ENCODE measurements around the gene TCERG1L.

TCERG1L gene

DNA sequence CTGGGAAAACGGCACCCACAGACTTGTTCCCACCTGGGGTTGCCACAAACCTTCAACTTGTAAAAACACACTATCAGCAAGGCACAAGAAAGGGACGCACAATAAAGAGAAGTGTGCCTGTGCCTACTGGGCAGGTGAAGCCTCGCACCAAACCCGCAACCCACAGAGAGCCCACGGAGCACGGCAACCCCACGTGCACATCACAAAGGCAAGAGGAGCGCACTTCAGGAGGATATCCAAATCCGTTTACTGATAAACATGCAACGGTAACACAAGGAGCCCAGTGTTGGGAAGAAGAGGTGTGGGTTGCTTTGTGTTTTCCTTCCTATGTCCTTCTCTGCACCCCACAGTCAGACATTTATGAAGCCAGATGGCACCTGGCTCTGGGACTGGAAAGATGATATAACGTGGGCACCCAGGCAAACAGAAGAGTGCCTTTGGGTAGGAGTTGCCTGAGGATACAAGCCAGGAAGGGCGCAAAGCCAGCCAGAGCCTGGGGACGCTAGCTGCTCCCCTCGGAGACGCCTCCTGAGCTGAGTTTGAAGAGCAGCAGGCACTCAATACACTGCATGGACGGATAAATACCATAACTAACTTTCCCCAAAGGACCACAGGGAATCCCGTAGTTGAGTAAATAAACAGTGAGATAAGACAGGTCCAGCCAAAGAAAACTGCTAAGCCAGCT, 41.6 kb downstream of the TCERG1L start:
- peak; percentile 42 for DNase-seq

DNA sequence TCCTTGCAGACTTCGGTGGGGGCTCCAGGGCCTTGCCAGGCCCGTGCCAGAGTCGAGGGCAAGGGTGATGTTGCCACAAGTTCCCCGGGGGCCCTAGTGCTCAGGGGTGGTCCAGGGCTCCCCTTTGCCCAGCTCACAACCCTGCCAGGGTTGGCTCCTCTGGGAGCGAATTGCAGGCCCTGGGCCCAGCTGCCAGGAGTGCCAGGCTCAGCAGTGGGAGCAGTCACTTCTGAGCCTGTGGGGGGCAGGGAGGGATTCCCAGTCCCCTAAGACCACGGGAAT, 43.8 kb downstream of the TCERG1L start:
- DNase-seq = no peak

DNA sequence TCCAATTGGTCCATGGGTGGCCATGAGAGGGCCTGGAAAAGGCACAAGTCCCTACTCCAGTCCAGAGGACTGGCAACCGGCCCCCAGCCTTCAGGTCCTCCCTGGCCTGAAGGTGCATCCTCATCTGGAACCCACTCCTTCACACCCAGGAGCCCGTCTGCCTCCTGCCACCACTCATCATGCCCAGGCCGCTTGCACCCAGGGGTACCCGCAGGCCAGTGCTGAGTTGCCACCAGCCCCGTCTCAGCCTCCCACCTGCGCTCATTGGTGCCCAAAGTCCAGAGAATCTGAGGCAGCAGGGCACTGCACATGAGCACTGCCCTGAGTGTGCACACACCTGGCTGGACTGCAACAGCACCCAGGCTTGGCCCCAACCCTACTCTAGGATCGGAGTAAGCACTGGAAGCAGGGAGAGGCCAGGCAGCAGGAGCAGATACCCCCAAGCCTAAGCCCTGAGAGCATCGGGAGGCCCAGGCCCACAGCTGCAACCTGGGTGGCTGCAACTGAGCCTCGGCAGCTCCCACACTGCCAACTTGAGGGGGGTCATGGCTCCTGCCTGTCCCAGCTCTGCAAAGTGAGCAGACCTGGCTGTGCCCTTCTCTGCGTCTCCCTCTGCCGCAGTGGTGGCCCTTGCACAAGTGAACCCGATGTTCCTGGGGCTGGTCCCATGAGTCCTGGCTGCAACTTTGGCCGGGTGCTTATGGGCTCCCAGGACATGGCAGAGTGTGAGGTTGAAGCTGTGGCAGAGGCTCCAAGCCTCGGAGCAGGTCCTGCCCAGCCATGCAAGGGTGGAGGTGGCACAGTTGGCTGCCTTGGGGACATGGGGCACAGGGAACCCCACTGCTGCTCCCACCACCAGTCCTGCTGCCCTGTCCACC, 44.3 kb downstream of the TCERG1L start:
- no peak for DNase-seq

DNA sequence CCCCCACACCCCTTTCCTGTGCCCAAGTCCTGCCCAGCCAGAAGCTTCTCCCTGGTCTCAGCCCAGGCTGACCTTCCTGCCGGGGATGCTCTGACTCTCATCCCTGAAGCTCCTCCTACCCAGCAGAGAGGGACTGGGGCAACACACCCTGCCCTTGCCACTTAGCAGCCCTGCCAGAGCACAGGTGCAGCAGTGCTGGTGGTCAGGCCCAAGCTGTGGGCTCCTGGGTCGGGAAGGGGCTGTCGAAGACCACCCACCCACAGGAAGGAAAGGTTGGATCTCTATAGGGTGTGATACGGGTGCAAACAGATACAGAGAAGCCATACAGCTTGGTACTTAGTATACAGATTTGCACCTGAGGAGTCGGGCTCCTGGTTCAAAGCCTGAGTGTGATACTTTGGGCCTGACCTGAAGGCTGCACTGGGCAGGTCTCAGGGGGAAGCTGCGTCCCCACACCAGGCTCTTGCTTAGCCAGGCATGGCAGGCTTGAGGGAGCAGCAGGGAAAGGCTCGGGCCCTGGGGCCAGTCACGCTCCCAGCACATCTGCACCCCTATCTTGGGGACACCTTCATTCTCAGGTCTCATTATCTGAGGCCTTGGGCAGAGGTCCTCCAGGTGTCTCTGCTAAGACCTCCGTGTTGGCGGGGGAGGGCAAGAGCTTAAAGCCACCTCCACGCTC, 47.3 kb downstream of the TCERG1L start:
- no peak for DNase-seq

DNA sequence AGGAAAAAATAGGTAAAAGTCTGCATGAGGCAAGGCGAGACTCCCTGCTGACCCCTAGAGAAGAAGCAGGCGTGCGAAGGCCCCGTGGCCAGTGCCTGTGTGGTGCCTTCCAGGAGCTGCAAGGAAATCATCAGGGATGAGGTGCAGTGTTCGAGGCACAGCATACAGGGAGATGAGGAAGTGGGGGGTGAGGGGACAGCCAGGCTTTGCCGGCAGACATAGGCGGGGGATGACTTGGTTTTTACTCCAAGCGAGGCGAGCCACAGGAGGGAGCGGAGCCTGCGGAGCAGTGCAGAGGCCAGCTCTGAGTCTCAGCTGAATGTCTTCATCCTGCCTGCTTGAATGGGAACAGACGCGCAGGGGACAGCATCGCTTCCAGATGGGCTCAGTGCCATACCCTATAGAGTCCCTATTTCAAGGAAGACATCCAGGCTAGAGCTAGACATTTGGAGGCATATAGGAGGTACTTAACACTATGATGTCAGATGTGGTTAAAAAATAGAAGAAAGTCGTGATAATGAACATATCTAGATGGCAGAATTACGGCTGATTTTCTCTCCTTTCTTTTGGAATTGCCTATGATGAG, 49.5 kb downstream of the TCERG1L start:
- DNase-seq = no peak

DNA sequence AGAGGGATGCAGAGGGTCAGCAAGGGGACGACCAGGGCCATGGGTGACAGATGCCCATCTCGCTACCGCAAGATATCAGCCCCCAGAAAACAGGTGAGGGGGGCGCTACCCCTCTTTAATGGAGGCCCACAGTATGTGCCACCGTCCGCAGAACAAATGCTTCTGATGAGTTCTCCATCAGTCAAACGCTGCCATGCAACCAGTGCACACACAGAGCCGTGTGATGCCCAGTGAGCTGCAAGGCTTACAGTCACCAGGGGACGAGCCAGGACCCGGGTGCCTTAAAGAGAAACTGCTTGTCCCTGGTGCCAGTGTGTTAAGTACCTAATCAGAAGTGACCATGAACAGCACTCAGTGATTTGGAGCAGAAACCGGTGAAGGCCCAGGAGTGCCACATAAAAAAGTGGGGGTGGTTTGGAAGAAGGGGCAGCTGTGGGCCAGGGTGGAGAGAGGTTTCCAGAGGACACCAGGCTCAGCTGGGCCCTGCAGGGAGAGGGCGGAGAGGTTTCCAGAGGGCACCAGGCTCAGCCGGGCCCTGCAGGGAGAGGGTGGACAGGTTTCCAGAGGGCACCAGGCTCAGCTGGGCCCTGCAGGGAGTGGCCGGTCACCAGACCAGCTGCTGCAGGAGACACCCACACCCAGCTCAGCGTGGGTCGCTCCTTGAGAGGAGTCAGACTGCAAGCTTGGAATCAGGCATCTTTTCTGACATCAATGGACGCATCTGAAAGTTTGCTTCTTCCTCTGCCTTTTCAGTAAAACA, 50.9 kb downstream of the TCERG1L start:
- DNase-seq = no peak

DNA sequence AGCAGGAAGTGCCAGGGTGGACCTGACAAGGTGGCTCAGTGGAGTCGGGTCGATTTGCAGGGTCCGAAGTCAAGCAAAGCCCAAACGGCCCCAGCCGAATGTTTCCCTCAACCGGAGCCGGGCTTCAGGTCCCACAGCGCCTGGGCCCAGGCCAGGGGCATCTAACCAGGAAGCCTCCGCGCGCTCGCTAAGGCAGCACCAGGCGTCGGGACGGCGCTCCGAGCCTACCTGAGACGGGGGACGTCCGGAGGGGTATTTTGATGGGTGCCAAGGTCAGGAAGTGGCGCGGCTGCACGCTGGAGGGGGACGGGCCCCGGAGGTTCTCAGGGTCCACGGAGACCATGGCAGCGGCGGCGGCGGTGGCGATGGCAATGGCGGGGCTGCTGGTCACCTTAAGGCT, 51.5 kb downstream of the TCERG1L start:
- DNase-seq = no peak

DNA sequence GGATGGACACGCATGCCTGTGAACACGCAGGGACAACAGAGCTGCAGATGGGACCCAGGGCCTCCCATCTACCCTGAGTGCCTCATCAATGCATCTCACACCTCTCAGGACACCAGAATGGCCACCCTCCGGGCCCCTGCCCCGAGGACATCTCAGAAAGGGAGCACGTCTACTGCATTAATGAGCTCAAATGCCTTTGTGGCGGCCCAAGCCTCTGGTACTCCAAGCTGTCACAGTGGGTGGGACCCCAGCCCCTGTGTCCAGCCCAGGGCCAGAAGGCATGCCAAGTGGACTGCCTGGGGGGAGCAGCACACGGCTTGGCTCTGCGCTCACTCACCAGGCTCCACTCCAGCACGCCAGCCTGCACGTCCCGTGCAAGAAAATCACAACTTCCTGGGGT, 52.0 kb downstream of the TCERG1L start:
- DNase-seq = no peak

DNA sequence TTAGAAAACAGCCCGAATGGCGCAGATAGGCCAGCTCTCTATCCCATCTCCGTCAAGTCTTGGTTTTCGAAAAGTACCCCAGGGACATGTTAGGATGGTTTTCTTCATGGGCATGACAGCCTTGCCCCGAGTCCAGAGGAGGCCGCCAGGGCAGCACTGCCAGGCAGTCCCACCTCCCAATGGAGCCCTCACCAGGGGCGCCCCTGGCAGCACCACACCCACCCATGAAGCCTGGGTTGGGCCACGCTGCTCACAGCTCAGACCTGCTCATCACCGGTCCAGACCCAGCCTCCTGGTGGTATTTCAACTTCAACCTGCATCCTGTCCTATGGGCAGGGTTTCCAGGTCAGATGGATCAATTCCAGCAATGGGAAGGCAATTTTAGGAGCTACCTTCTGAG, 53.3 kb downstream of the TCERG1L start:
- no peak for DNase-seq

DNA sequence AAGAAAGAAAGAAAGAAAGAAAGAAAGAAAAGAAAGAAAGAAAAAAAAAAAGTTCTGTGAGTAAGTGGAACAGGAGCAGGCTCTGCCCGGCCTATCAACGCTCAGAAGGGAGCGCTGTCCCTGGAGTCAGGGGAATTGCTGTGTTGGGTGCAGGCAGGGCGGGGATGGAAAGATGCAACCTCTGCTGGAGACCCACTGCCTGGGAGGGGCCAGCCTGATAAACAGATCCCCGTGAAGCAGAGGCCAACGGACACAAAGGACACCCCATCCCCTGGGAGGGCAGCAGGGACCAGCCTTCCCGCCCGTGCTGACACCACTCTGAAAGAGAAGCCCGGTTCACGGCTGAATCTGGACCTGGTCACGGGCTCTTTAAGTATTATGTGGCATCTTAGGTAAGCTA, 54.5 kb downstream of the TCERG1L start:
- no peak for DNase-seq

DNA sequence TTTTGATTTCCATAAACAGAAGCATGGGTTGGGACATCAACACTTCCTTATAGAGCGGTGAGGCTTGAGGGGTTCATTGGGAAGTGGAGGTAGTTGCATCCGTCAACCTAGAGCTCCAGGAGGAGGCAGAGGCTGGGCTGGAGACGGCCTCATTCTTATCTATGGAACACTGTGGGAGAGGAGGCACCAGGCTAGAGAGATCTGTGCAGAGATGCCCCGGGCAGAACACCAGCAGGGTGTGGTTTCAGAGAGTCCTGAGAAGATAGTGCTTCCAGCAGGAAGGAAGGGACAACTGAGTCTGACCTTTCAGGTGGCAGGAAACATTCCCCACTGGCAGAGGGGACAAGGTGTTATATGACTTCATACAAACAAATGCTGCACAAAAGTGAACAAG, 56.7 kb downstream of the TCERG1L start:
- no peak for DNase-seq

DNA sequence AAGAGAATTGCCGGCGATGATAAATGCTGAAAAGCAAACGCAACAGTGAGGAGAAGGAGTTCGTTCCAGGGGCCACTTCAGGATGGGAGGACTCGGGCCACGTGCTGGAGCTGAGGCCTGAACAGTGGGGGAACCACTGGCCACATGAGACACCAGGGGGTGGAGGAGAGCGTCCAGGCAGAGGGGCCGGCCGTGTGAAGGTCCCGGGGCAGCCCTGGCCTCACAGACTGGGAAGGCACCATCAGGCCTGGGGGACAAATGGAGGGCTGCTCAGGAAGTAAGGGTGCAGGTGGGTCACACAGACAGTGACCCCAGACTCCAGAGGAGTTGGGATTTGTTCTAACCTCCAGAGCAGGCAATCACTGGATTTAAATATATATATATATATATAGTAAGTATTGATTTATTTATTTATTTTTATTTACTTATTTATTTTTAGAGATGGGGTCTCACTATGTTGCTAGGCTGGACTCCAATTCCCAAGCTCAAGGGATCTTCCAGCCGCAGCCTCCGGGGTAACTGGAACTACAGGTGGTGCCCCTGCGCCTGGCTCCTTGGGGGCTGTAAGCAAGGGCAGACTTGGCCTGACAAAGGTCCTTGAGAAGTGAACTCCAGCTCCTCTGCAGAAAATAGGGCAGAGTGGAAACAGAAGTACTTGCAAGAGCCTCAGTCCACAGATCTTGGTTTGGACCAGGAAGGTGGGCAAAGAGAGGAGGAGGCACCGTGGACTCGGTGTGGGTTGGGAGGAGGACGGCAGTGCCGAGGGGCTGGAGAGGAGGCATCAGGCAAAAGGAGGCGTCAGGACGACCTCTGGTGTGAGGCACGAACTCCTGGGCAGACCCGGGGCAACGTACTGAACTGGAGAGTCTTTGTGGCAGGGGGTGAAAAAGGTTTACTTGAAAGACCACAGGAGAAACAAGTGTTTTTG, 57.3 kb downstream of the TCERG1L start:
- no peak for DNase-seq

DNA sequence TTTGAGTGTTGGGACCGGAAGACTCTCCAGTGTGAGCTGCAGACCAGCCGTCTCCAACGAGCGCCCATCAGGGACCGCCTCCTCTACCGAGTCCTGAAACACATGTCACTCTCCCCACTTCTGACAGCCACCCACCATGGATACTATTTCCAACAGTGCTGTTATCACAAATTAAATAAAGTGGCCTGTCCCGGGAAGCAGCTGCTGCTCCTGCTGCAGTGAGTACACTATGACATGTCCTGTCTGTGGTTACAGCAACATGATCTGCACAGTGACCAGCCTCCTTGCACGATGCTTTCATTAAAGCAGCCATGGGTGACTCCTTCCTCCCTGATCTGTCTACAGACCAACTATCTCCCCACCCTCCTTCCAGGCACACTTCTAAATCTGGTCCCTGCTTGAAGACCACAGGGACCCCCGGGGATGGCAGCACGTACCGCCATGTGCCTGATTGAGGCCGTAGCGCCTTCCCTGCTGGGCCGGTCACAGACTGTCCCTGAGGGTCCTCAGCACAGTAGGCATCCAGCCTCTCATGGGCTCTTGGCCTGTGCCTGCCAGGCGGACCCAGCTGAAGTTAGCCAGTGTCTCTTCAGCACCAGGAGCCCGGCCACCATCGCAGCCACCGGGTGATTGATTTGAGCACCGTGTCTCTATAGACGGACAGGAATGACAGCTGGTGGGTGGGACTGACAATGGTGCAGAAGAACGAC, 58.8 kb downstream of the TCERG1L start:
- DNase-seq = no peak

DNA sequence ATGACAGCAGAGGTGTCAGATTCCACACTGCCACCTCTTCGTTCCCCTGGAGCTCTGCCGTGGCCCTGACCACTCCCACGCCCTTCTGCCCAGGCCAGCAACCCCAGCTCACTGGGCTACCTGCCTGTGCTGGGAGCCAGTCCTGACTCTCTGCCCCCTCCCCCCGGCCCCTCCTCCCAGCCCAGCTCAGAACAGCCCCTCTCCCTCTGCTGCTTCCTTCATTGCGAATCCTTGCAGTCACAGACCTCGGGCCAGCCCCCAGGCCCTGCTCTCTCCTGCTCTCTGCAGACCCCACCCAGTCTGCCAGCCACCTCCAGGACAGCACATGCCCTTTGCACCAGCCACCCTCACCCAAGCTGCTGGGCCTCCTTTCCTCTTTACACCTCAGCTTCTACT, 60.4 kb downstream of the TCERG1L start:
- no peak for DNase-seq

DNA sequence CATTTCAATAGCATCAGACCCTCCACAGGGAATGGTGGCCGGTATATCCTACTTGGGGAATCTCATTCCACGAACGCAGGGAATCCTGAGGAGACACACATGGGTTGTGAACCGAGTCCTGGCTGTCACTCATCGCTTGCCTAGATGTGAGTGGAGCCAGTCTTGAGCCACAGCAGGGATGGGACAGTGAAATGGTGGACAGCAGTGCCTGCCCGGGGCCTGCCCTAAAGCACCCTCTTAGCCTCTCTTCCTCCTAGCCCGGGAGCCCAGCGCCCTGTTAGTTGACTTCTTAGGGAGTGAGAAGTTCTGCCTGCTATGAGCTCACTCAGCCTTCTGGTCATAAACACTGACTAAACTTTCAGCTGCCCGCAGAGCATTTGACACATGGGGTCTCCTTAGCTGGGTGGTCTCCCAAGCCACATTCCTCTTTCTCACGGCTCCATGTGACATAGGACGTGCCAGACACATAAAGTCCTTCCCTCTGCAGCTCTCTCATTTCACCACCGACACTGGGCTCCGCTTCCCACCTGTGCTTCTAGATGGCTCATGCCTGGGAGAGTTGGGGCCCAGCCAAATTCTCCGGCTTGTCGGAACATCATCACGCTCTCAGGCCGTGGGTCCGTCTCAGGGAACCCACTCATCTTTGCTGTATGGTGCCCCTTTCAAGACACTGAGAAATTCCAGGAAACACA, 60.9 kb downstream of the TCERG1L start:
- DNase-seq = no peak

DNA sequence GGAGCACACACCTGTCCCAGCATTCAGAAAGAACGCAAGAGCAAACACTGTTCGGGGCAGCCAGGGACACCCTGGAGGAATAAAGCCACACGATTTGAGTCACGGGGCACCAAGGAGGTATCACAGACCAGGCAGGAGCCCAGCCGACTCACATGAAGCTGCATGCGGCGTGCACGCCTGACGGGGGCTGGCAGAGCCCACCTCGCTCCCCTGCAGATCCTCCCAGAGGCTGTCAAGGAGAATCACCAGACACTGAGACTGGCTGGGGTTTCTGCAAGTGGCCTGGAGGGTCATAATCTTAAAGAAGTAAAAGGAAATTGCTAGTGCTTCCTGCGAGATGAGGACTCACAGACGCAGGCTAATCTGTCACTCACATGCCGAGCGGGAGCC, 61.6 kb downstream of the TCERG1L start:
- no peak for DNase-seq

DNA sequence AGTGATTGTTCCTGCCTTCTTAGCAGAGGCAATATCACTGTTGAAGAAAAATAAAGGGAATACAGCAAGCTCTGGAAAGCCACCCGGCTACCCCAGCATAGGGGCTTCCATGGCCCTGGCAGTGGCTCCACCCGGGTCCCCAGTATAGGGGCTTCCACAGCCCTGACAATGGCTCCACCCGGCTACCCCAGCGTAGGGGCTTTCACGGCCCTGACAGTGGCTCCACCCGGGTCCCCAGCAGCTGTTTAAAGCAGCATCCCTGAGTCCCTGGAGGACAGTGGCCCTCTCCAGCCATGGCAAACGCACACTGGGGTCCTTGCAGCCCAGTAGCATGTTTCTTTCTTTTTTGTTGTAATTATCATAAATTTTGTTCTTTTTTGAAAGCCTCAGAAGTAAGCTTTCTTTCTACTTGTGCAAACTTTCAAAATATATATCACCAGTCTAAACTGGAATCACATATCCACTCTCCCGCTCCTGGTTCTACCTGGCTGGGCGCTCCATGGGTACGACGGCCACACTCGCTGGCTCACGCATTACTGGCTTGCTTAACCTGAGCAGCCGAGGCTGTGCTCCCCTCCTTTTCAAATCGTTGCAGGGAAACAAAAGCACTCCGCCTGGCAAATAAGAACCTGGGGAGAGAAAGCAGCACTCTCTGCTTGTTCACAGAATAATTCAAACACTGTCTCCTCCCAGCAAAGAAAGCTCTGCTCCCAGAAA, 62.1 kb downstream of the TCERG1L start:
- peak; percentile 15 for DNase-seq

DNA sequence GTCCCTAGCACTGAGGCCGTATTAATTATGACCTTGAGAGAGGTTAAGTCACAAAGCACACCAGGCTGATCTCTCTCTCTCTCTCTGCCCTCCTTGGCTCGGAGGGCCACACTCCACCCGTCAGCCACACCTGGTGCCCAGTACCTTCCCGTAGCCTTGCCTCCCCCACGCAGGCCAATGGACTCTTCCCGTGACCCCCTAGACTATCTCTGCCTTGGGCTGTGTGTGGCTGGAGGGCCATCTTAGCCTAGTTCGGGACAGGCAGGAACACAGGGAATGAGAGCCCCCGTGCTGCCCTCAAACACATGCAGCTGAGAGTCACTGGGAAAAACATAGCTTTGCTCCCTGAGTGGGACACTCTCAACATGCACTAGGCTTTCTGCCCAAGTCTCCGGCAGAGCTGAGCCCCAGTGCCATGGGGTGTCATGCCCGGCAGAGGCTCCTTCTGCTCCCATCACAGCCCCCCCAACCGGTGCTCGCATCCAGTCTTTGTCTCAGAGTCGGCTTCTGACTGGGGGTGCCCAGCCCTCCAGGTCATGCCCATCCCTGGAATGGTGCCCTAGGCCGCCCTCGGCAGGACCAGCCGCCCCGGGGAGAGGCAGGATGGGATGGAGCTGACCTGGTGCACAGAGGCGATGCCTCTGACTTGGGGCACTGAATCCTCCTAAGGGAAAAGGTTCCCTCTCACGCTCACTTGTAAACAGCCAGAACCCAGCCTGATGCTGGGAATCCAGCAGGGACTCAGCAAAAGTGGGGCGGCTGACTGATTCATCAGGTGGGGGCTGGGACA, 63.0 kb downstream of the TCERG1L start:
- DNase-seq = no peak

DNA sequence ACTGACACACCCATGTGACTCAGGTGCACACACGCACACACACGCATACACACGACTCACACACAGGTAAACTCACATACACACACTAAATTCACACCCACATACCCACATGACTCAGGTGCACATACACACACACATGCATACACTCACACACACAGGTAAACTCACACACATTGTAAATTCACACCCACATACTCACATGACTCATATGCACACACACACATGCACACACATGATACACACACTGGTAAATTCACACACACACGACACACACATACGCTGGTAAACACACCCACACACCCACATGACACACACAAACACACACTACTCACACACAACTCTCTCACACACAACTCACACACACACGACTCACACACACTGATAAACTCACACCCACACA, 63.6 kb downstream of the TCERG1L start:
- DNase-seq = no peak
